Heart left ventricle (tissue), 16 donors: Measurements from ENCODE around the gene CELSR3. TPM values are rescaled to one million over a fixed set of nuclear protein-coding genes. Genes with fewer than 3 reads are reported as not detected.
A peak's percentile ranks its signal among the peaks of the same experiment; 100 is the strongest.

Source experiments
- ATAC-seq, 4 donors: fragments of 200-7000 bp; cut with Tn5 transposase; one replicate each; pipeline ENCODE4 v1.9.1; 2020 to 2022; ENCODE audit warnings: moderate library complexity in 4 of 4, mild to moderate bottlenecking in 3 of 4, moderate number of reproducible peaks in 1 of 4
- DNase-seq, 5 donors: peaks; one replicate each; pipeline ENCODE4 v3.0.0-alpha.2; 2020
- H3K27ac ChIP-seq, 12 donors: fragments of 200-600 bp; sonication (generic) in 4 of 12; one replicate each; pipeline versions ENCODE4 v1.5.0 to v1.8.0; 2016 to 2022; ENCODE audit warnings: mild to moderate bottlenecking in 2 of 12
- H3K27me3 ChIP-seq, 9 donors: fragments of 200-600 bp; sonication (generic) in 2 of 9; one replicate each; pipeline versions ENCODE4 v1.5.1 to v1.8.0; 2016 to 2022; ENCODE audit warnings: mild to moderate bottlenecking in 3 of 9
- H3K36me3 ChIP-seq, 9 donors: fragments of 200-600 bp; sonication (generic) in 2 of 9; one replicate each; pipeline versions ENCODE4 v1.5.0 to v1.8.0; 2018 to 2022; ENCODE audit warnings: mild to moderate bottlenecking in 2 of 9
- H3K4me1 ChIP-seq, 12 donors: fragments of 200-600 bp; sonication (generic) in 4 of 12; one replicate each; pipeline versions ENCODE4 v1.5.0 to v1.8.0; 2016 to 2022; ENCODE audit warnings: mild to moderate bottlenecking in 3 of 12
- H3K4me3 ChIP-seq, 12 donors: fragments of 200-600 bp; sonication (generic) in 4 of 12; one replicate each; pipeline versions ENCODE4 v1.5.0 to v1.8.0; 2017 to 2022; ENCODE audit warnings: mild to moderate bottlenecking in 9 of 12, moderate library complexity in 4 of 12
- H3K9me3 ChIP-seq, 12 donors: fragments of 200-600 bp; sonication (generic) in 4 of 12; one replicate each; pipeline versions ENCODE4 v1.5.0 to v1.8.0; 2016 to 2022; ENCODE audit warnings: mild to moderate bottlenecking in 1 of 12
- POLR2A ChIP-seq, 2 donors: fragments of 450-650 bp; IDR thresholded peaks; one replicate each; pipeline ENCODE4 v1.6.1; 2017; ENCODE audit warnings: antibody characterized with exemption in 2 of 2, mild to moderate bottlenecking in 2 of 2, moderate library complexity in 2 of 2
- WGBS, 4 donors: extraction: QIAGEN DNeasy Blood & Tissue Kit in 2 of 4; methylation state at CpG; one replicate each; pipeline versions ENCODE4 v1.1.5 to v1.1.7; 2013 to 2018; 5-methylcytosine and 5-hydroxymethylcytosine counted together
- intact Hi-C, 10 donors: fragments of 100-400 bp; cut with DNase I; formaldehyde crosslinking; loops; one replicate each; pipeline versions ENCODE4 v1.11.1 to v1.14.2; 2022
- polyA plus RNA-seq, 2 donors: library from polyadenylated mRNA; stranded (reverse); fragments of 200-250 nt; gene quantifications; one replicate each; pipeline ENCODE4 v1.2.3, GENCODE V29; 2013
- total RNA-seq, 9 donors: library from RNA; depleted of rRNA in 2 of 9; stranded (reverse); fragments of >200 nt in 2 of 9; fragmentation: NEBNext Ultra II Directional in 3 of 9; extraction: Animal tissue kit (Norgen Biotek cat#: 25700) in 3 of 9; gene quantifications; one replicate each; pipeline versions ENCODE4 v1.1.0 to v1.2.4, GENCODE V29; 2016 to 2023
- TF ChIP-seq, protein P1 (sequence below), 12 donors: fragments of 200-600 bp; sonication (generic) in 4 of 12; IDR thresholded peaks; one replicate each; pipeline versions ENCODE4 v1.5.0 to v1.8.0; 2018 to 2022; ENCODE audit warnings: antibody characterized with exemption in 12 of 12, mild to moderate bottlenecking in 5 of 12
- donor health status: ischemic (EF 13 %, LVEDD 7.1; RV severe dilation, severe dysfunction).
- donor health status: healthy with polysubstance abuse.
- donor health status: DM: no; HTN: yes; CAD: no.
- donor health status: DM: no; HTN: no; CAD: no.
- donor health status: ischemic (EF 25% LVEDD 6.9; RV normal size, moderate dysfunction).
- donor health status: ischemic (EF 25% LVEDD 5.7; RV mildly dilated, moderate dysfunction).
- donor health status: healthy.
- donor health status: DM: yes; HTN: yes; CAD: no.
- donor health status: ischemic (EF 35%, LVEDD 5.7; RV mildly dilated, moderate dysfunction).
- donor health status: nonischemic (EF 11% LVEDD 7.7; RV severe dilation, severe dysfunction).
- donor health status: DM: yes; HTN: yes; CAD: no.
- donor health status: PGD.
- donor health status: ischemic (EF 29% LVEDD 5.4; RV normal size, mild dysfunction).
- donor health status: nonischemic (EF 23%, LVEDD 6.1; RV moderate dilation, normal function).

Gene CELSR3
- total and polyA plus RNA-seq, 11 donors = 0.10 to 0.36 (median 0.19) TPM

- H3K4me1 ChIP-seq = peaks cover 0 to 53% (median 25%) of the 10 kb centered on the region in 12 donors
- no peak for DNase-seq
- H3K27me3 ChIP-seq = no peaks in the 10 kb centered on the region
- intact Hi-C loops = no loop called here
- no peak overlapping the region for H3K27ac ChIP-seq
- H3K4me3 ChIP-seq = no peak overlapping the region
- ATAC-seq = no peak
- H3K9me3 ChIP-seq = no peaks in the 10 kb centered on the region
- 86 to 92% (median 91%) methylated on average over 3 of the region's 3 CpGs for WGBS, 4 donors
- no peak for TF ChIP-seq POLR2A (IDR thresholded peaks at IDR 0.05)
- TF ChIP-seq, protein P1, sequence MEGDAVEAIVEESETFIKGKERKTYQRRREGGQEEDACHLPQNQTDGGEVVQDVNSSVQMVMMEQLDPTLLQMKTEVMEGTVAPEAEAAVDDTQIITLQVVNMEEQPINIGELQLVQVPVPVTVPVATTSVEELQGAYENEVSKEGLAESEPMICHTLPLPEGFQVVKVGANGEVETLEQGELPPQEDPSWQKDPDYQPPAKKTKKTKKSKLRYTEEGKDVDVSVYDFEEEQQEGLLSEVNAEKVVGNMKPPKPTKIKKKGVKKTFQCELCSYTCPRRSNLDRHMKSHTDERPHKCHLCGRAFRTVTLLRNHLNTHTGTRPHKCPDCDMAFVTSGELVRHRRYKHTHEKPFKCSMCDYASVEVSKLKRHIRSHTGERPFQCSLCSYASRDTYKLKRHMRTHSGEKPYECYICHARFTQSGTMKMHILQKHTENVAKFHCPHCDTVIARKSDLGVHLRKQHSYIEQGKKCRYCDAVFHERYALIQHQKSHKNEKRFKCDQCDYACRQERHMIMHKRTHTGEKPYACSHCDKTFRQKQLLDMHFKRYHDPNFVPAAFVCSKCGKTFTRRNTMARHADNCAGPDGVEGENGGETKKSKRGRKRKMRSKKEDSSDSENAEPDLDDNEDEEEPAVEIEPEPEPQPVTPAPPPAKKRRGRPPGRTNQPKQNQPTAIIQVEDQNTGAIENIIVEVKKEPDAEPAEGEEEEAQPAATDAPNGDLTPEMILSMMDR (IDR thresholded peaks at IDR 0.05) = no peak
- peaks cover 0 to 77% (median 46%) of the 10 kb centered on the region in 9 donors for H3K36me3 ChIP-seq
These were observed 35.3 kb upstream of the CELSR3 start for GRCh38 chr3:48697952-48698351.

DNA sequence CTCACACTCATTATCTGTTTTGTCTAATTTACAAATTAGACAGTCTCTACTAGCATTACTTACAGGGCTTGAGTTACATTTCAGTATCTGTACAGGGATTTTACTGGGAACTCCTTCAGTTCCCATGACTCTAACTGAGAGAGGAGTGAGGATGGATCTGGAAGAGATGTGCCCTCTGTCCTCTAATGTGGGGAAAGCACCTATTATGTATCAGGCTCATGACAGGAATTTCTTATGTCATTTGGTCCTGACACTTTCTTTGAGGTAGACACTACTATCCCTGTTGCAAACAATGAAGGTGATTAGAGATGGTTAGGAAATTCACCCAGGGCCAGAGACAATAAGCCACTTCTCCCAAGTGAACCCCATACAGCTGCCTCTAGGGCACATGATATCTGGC lies 33.9 kb upstream of the CELSR3 start:
- H3K9me3 ChIP-seq = no peaks in the 10 kb centered on the region
- no peak overlapping the region for H3K4me3 ChIP-seq
- intact Hi-C loops = no loop called here
- peaks cover 0 to 48% (median 26%) of the 10 kb centered on the region in 12 donors for H3K4me1 ChIP-seq
- peak overlapping the region in 2 of 12 donors; percentile 50 to 87 for H3K27ac ChIP-seq
- peaks cover 0 to 85% (median 58%) of the 10 kb centered on the region in 9 donors for H3K36me3 ChIP-seq
- ATAC-seq = no peak
- DNase-seq = no peak
- TF ChIP-seq POLR2A (IDR thresholded peaks at IDR 0.05) = no peak
- TF ChIP-seq, protein P1 (IDR thresholded peaks at IDR 0.05) = no peak
- no peaks in the 10 kb centered on the region for H3K27me3 ChIP-seq

DNA sequence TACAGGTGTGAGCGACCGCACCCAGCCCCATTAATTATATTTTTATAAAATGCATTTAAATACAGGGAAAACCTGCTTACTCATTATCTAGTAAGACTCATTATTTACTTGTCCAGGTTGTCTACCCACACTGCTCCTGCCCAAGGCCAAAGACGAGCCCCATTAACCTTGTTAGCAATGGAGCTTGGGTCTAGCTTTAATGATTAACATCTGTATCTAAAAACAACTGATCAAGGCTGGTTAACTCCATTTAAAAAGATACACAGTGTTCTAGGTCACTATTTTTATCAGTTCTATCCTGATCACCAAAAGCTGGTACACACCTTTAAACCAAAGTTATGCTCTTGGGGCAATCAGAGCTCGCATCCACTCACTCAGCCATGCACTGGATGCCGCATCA lies 33.5 kb upstream of the CELSR3 start:
- Histone ChIP-seq H3K4me3 (no peak overlapping the region), H3K9me3 (no peaks in the 10 kb centered on the region), H3K4me1 (peaks cover 0 to 48% (median 26%) of the 10 kb centered on the region in 12 donors), H3K36me3 (peaks cover 0 to 85% (median 61%) of the 10 kb centered on the region in 9 donors), H3K27me3 (no peaks in the 10 kb centered on the region), H3K27ac (peak overlapping the region in 8 of 12 donors; percentile 17 to 87 (median 80))
- DNase-seq (no peak), ATAC-seq (no peak)
- TF ChIP-seq, protein P1 (IDR thresholded peaks at IDR 0.05) = no peak
- no peak for TF ChIP-seq POLR2A (IDR thresholded peaks at IDR 0.05)
- intact Hi-C loops = no loop called here
- 95 to 100% (median 98%) methylated on average over 5 of the region's 5 CpGs for WGBS, 4 donors

DNA sequence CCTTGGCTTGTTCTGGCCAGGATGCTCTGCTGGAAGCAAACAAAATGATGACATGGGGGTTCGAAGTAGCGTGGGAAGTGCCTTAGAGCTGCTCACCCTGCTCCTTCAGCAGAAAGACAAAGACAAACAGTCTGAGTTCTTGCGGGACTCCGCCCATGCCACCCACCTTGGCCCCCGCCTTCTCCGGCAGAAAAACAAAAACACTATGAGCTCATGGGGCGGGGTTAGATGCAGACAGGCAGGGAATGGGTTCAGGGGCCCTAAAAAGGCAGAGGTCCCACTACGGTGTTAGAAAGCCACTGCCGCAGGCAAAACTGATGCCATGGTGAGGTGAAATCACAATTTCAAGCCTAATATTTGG lies 32.7 kb upstream of the CELSR3 start:
- 39 to 62% (median 55%) methylated on average over 9 of the region's 9 CpGs for WGBS, 4 donors
- Histone ChIP-seq H3K27ac (peak overlapping the region; percentile 63 to 88 (median 80)), H3K4me1 (peaks cover 0 to 47% (median 22%) of the 10 kb centered on the region in 12 donors), H3K9me3 (no peaks in the 10 kb centered on the region), H3K36me3 (peaks cover 0 to 85% (median 66%) of the 10 kb centered on the region in 9 donors), H3K27me3 (no peaks in the 10 kb centered on the region), H3K4me3 (peak overlapping the region in 11 of 12 donors; percentile 15 to 66 (median 51))
- peak; percentile 57 to 80 (median 74) for ATAC-seq
- TF ChIP-seq, protein P1 (IDR thresholded peaks at IDR 0.05) = no peak
- peak in 4 of 5 donors; percentile 53 to 70 (median 68) for DNase-seq
- intact Hi-C loops = no loop called here
